HepG2 (cell line): Measurements from ENCODE around the gene ATAD1. TPM values are rescaled to one million over a fixed set of nuclear protein-coding genes. Genes with fewer than 3 reads are reported as not detected.

Experiments used
- HDAC1 ChIP-seq: sonication (generic); formaldehyde crosslinking; IDR thresholded peaks from 2 replicates; pipeline ENCODE4 v1.5.1; 2020; ENCODE audit warnings: mild to moderate bottlenecking, missing genetic modification reagents
- POLR2A ChIP-seq, 2 experiments: IDR thresholded peaks; 2 replicates each; pipeline ENCODE4 v1.6.1; 2011; ENCODE audit warnings: low read depth in 2 of 2, low read length in 2 of 2, mild to moderate bottlenecking in 1 of 2, moderate library complexity in 1 of 2; ENCODE audit not compliant: insufficient read depth in 1 of 2
- RBFOX2 ChIP-seq: fragments of 200-400 bp; formaldehyde crosslinking; IDR thresholded peaks from 2 replicates; pipeline ENCODE4 v1.6.1; 2017; ENCODE audit warnings: low read depth, mild to moderate bottlenecking, low read length
- SMAD9 ChIP-seq: sonication (generic); formaldehyde crosslinking; IDR thresholded peaks from 2 replicates; pipeline ENCODE4 v1.5.1; 2020; ENCODE audit warnings: mild to moderate bottlenecking, missing genetic modification reagents
- SP1 ChIP-seq, 2 experiments: fragments of 450-650 bp in 1 of 2; sonication (generic) in 1 of 2; formaldehyde crosslinking in 1 of 2; IDR thresholded peaks; 2 replicates each; pipeline versions ENCODE4 v1.4.0 to v1.6.1; 2016 to 2020; ENCODE audit warnings: missing genetic modification reagents in 1 of 2
- polyA plus RNA-seq, 8 experiments: library from polyadenylated mRNA; depleted of rRNA in 3 of 8; stranded (reverse) in 7 of 8; unstranded in 1 of 8; fragments of >200 nt; fragmentation: Illumina TruSeq in 4 of 8; extraction: Trizol in 4 of 8; gene quantifications; 2 replicates each; pipeline versions ENCODE4 v1.2.1 to v1.2.3, GENCODE V29; 2011 to 2016; ENCODE audit warnings: low read depth in 4 of 8, missing spikeins in 1 of 8, mixed read lengths in 1 of 8; ENCODE audit not compliant: insufficient read depth in 1 of 8
- total RNA-seq, 5 experiments: library from RNA; depleted of rRNA; stranded (reverse); fragments of >200 nt; fragmentation: Illumina TruSeq; extraction: Trizol; gene quantifications; 2 replicates each; pipeline ENCODE4 v1.2.3, GENCODE V29; 2016; ENCODE audit warnings: low read depth in 1 of 5
- TF ChIP-seq, protein P1 (sequence below): sonication (generic); formaldehyde crosslinking; IDR thresholded peaks from 2 replicates; pipeline ENCODE4 v1.4.0; 2020; ENCODE audit warnings: mild to moderate bottlenecking, missing genetic modification reagents
- TF ChIP-seq, protein P2 (sequence below), 2 experiments: IDR thresholded peaks; 2 replicates each; pipeline ENCODE4 v1.6.1; 2011 to 2012; ENCODE audit warnings: low read length in 2 of 2, borderline replicate concordance in 1 of 2, low read depth in 1 of 2, mild to moderate bottlenecking in 1 of 2, moderate library complexity in 1 of 2
- TF ChIP-seq, protein P3 (sequence below): sonication (generic); formaldehyde crosslinking; IDR thresholded peaks from 2 replicates; pipeline ENCODE4 v1.5.0; 2020; ENCODE audit warnings: missing genetic modification reagents
- TF ChIP-seq, protein P4 (sequence below), 2 experiments: fragments of 450-650 bp in 1 of 2; sonication (generic) in 1 of 2; formaldehyde crosslinking in 1 of 2; IDR thresholded peaks; 2 replicates each; pipeline versions ENCODE4 v1.6.1 to v1.8.0; 2016 to 2022; ENCODE audit warnings: antibody characterized with exemption in 1 of 2, mild to moderate bottlenecking in 1 of 2, missing genetic modification reagents in 1 of 2

The ATAD1 gene
- total and polyA plus RNA-seq, 2 of the 13 experiments (the other 11 are each of a cell fraction or from before 2014, with no cell fraction given), result 14.9 to 28.2 TPM

DNA sequence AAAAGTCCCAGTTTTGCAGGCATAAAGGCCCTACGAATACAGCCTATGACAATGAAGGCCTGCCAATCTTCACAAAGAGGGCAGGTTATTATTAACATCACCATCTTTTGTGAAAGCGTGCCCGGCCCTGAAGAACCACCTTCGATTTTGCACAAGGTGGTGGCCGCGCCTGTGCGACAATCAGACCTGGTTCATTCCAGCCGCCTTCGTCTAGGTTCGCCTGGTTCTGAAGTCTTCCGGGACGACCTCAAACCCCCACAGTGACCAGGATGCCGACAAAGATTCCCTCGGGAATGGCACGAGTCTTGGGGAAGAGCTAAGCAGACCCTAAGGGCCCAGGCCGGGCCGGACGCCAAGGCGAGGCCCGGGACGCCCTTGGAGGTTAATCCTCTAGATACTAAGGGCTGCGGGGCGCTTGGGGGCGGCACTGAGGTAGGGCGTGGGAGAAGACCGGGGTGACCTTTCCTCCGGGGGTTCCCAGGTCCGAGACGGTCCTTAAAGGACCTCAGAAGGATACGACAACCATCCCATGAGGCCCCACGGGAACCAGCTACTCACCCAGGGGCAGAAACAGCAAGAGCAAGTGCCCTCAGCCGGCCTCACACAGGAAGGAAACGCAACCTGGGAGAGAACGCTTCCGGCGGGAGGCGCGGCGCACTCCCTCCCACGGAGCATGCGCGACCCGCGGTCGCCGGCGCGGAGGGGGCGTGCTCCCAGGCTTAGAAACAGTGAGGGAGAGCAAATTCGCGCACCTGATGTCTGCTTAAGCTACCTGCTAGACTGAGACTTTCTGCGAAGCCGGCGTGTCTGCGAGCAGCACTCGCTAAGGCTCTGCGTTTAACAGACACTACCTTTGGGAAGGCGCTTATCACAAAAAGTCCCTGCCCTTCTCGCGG lies at the start of gene ATAD1 (continued):
- TF ChIP-seq, protein P1, sequence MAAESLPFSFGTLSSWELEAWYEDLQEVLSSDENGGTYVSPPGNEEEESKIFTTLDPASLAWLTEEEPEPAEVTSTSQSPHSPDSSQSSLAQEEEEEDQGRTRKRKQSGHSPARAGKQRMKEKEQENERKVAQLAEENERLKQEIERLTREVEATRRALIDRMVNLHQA (CRISPR knock-in tag), result no peak
- TF ChIP-seq SP1 (IDR thresholded peaks at IDR 0.05) (no peak), SP1 (CRISPR knock-in tag; IDR thresholded peaks at IDR 0.05) (peak; percentile 33), HDAC1 (CRISPR knock-in tag) (peak; percentile 86), RBFOX2 (peak; percentile 88), POLR2A (IDR thresholded peaks at IDR 0.05; ENCODE audit: insufficient read depth in 1 of 2, low read depth in 2 of 2, low read length in 2 of 2) (peak; percentile 88 to 90), SMAD9 (CRISPR knock-in tag) (no peak; the same call in 1 of the 2 replicates)
- TF ChIP-seq, protein P2, sequence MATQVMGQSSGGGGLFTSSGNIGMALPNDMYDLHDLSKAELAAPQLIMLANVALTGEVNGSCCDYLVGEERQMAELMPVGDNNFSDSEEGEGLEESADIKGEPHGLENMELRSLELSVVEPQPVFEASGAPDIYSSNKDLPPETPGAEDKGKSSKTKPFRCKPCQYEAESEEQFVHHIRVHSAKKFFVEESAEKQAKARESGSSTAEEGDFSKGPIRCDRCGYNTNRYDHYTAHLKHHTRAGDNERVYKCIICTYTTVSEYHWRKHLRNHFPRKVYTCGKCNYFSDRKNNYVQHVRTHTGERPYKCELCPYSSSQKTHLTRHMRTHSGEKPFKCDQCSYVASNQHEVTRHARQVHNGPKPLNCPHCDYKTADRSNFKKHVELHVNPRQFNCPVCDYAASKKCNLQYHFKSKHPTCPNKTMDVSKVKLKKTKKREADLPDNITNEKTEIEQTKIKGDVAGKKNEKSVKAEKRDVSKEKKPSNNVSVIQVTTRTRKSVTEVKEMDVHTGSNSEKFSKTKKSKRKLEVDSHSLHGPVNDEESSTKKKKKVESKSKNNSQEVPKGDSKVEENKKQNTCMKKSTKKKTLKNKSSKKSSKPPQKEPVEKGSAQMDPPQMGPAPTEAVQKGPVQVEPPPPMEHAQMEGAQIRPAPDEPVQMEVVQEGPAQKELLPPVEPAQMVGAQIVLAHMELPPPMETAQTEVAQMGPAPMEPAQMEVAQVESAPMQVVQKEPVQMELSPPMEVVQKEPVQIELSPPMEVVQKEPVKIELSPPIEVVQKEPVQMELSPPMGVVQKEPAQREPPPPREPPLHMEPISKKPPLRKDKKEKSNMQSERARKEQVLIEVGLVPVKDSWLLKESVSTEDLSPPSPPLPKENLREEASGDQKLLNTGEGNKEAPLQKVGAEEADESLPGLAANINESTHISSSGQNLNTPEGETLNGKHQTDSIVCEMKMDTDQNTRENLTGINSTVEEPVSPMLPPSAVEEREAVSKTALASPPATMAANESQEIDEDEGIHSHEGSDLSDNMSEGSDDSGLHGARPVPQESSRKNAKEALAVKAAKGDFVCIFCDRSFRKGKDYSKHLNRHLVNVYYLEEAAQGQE (IDR thresholded peaks at IDR 0.05; ENCODE audit: borderline replicate concordance in 1 of 2, low read depth in 1 of 2, low read length in 2 of 2), result no peak; a peak in 1 of 4 replicates
- TF ChIP-seq, protein P3, sequence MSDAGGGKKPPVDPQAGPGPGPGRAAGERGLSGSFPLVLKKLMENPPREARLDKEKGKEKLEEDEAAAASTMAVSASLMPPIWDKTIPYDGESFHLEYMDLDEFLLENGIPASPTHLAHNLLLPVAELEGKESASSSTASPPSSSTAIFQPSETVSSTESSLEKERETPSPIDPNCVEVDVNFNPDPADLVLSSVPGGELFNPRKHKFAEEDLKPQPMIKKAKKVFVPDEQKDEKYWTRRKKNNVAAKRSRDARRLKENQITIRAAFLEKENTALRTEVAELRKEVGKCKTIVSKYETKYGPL, result 0 out of 2 replicates have a peak, but pooled peaks have one; percentile 59
- TF ChIP-seq, protein P4, sequence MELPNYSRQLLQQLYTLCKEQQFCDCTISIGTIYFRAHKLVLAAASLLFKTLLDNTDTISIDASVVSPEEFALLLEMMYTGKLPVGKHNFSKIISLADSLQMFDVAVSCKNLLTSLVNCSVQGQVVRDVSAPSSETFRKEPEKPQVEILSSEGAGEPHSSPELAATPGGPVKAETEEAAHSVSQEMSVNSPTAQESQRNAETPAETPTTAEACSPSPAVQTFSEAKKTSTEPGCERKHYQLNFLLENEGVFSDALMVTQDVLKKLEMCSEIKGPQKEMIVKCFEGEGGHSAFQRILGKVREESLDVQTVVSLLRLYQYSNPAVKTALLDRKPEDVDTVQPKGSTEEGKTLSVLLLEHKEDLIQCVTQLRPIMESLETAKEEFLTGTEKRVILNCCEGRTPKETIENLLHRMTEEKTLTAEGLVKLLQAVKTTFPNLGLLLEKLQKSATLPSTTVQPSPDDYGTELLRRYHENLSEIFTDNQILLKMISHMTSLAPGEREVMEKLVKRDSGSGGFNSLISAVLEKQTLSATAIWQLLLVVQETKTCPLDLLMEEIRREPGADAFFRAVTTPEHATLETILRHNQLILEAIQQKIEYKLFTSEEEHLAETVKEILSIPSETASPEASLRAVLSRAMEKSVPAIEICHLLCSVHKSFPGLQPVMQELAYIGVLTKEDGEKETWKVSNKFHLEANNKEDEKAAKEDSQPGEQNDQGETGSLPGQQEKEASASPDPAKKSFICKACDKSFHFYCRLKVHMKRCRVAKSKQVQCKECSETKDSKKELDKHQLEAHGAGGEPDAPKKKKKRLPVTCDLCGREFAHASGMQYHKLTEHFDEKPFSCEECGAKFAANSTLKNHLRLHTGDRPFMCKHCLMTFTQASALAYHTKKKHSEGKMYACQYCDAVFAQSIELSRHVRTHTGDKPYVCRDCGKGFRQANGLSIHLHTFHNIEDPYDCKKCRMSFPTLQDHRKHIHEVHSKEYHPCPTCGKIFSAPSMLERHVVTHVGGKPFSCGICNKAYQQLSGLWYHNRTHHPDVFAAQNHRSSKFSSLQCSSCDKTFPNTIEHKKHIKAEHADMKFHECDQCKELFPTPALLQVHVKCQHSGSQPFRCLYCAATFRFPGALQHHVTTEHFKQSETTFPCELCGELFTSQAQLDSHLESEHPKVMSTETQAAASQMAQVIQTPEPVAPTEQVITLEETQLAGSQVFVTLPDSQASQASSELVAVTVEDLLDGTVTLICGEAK (IDR thresholded peaks at IDR 0.05), result no peak; the same call in 1 of the 2 replicates
- TF ChIP-seq, protein P4 (CRISPR knock-in tag; IDR thresholded peaks at IDR 0.05), result 0 out of 2 replicates have a peak, but pooled peaks have one; percentile 38
